Umbilical cord (tissue), 2 donors: ENCODE results near the gene ADAM12. TPM values are rescaled to one million over a fixed set of nuclear protein-coding genes. Genes with fewer than 3 reads are reported as not detected.

Experiments
- DNase-seq: peaks from one replicate; pipeline ENCODE4 v3.0.0-alpha.2; 2015; ENCODE audit warnings: low spot score
- total RNA-seq: library from RNA; depleted of rRNA; stranded (reverse); fragments of >200 nt; gene quantifications from one replicate; pipeline ENCODE4 v1.2.3, GENCODE V29; 2014; ENCODE audit warnings: low replicate concordance; ENCODE audit not compliant: insufficient read depth

The ADAM12 gene
- total RNA-seq, 1 donor from 2014 or later = 196 TPM

DNA sequence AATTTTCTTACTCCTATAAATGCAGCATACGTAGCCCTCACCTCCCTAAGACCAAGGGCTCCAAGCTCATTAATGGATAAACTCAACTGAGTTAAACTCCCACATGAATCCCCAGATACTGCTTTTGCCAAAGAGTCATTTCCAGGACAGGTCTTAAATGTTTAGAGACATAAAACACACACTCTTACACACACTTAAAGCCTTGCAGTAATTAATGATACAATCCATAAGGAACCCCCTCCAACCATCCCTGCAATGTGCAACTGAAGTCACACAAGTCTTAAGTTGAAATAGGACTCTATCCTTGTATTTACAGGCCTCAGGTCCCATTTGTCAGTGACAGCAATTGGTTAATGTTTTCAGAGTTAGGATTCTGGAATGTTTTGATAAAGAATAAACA is 297.8 kb downstream of the ADAM12 start:
- DNase-seq = peak; percentile 54

DNA sequence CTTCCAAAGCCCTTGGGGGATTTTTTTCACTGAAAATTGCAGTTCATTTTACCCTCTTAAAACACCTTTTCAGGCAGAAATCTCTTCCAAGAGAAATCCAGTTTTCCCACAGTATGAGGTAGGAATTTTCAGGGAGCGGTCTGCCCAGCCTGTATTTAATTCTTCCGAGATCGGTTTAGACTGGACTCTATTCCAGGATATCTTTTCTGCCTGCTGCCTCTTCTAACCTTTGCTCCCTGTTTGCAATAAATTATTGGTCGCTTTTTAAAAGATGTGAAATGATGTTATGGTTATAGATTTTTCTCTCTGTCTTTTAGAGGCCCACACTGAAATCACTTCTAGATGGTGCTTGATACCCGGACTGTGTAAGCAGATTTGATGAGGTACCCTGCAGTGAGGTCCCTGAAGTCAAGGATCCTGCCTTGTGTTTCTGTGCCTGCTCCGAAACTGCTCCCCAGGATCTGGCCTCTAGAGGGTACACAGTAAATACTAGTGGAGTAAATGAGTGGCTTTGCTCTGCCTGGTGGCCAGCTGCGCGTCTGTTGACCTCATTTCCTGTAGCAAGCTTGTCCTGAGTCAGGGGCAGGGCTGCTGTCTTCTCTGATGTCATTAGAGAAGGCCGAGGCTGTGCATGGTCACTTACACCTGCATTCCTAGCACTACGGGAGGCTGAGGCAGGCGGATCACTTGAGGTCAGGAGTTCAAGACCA is 300.3 kb downstream of the ADAM12 start:
- DNase-seq = no peak

DNA sequence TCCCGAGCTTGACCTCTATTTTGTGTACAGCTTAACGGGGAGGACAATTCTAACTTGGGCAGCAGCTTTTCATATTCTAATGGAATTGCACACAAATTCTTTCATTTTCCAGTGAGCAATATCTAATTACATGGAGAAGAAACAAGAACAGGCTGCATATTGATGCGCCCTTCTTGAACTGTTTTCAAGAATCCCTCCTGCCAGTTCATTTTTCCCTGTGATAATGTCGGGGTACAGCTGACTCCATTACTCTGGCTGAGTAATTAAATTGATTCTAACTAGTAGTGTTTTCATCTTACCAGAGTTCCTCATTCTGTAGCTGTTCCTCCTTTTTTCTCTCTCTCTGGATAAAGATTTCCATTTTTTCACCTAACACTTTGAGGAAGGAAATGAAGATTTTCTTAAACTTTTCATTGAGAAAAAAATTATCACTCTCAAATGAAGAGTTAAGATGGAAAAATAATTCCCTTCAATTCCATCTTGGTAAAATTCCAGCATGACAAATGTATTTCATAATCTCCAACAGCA is 301.1 kb downstream of the ADAM12 start:
- DNase-seq = no peak

DNA sequence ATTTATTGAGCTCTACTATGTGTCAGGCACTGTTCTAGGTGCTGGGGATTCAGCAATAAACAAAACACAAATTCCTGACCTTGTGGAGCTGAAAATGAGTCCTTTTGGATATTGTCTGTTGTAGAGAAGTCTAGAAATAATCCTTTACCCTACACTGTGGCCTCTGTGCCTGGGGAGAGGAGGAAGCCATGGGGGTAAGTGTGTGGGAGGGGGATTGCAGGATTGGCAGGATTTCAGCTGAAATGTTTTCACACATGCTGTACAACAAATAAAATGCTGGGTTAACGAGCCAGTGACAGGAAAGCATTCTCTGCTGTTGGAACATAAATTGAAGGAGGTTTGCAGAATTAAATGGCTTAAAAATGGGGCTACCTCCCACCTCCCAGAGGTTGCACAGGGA is 302.5 kb downstream of the ADAM12 start:
- DNase-seq = no peak

DNA sequence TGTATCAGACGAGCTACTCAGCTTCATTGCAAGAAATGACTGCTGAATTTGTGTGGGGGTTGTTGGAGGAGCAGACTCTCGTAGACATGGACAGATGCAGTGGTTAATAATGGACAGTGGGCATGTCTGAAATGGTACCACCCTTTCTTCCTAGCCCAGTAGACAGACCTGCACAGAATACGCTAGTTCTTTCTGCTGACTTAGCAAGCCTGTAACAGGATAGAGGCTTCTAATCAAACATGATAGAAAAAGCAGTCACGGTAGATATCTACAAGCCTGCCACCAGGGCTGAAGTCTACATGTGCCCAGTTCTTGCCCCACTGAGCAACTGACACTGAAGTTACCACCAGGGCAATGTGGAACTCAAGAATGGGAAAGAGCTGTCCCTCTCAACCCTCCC is 303.9 kb downstream of the ADAM12 start:
- DNase-seq = no peak

DNA sequence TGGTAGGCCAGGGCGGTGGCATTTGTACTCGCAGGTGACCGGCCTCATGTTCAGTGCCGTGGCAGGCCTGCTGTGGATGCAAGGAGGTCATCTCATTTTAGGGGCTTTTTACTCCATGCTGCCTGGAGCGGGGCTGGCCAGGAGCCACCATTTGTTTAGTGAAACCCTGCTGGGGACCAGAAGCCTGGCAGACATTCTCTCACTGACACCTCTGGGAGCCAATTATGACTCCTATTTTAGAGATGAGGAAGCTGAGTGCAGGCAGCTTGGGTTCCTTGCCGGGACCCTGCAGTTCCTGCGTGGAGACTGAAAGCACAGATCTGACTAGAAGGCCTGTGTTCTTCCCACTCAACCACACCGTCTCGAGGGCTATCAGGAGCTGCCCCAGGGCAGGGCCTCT is 305.3 kb downstream of the ADAM12 start:
- no peak for DNase-seq

DNA sequence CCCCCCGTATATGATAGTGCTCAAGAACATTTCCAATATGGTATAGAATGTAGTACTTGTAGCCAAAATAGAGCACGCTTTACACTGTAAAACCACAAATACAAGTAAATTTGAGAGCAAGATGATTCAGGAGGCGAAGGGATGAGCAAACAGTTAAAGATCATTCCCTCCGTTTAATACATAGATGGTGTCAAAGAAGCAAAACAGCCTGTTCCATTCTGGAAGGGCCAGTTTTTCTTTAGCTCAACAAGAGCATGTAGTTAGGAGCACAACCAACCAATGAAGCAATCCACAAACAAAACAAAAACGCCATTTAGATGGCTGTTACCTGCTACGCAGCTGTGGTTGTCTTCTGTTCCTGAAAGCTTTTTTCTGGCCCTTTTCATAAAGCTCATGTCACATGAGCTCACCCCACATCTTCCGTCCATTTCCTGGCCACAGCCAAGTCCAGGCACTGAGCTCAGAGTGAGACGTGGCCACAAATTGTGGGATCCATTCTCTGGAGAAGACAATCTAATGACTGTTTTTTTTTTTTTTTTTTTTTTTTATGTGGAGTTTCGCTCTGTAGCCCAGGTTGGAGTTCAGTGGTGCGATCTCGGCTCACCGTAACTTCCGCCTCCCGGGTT is 306.3 kb downstream of the ADAM12 start:
- DNase-seq = no peak

DNA sequence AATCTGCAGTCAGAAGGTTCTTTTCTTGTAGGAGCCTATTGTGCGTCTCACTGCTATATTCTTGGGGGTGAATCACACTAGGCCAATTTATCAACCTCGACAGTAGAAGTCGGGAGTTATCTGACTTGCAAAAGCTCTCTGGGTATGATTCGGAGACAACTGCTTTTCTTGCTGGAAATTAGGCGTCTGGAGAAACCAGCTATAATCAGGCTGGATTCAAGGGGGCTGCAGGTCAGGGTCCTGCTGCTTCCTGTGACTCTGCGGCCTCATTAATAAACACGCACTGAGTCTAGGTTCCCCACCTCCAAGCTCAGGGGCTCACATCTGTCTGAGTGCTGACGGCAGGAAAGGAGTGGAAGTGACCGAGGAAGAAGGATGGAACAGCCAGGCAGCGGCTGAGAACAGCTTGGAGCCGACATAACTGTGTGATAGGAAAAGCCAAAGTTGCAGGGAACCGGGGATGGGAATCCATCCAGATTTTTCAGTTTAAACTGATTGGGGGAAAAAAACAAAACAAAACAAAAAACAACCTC is 307.3 kb downstream of the ADAM12 start:
- peak; percentile 92 for DNase-seq

DNA sequence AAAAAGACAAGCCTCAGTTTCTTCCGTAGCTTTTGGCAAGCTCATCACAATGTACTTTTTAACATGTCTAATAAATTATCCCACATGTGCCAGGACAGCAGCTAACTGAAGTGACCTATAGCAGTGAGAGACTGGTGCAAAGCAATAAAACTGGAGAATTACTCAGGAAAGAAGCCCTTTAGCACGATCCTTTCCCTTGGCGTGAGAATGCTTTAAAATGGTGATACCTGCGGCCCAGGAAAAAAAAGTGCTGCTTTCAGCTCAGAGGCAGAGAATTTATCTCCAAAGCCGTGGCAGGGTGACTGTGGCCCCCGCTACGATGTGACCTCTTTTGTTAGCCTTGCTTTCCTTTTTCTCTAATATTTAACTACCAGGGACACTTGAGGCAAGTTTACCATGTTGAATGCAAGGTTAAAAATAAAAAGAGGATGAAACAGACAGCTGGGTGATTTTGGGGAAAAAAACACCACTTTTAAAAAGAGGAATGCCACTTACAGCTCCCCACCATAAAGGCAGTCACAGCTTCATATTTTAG is 307.9 kb downstream of the ADAM12 start:
- DNase-seq = no peak

DNA sequence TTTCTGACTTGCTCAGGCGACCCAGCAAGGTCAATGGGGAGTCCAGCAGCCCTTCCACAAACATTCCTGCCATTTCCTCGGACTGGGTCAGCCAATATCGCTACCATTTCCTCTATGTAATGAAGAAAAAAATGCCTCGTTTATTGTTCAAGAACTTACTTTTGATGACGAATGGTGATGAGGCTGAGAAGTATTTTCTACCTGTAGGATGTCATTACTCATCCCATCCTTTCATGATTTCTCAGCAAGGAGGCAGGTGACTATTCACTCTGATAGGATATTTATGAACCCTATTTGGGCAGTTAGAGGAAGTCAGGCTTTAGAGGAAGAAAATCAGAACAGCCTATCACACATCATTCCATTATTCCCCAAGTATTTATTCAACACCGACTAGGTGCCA is 313.3 kb downstream of the ADAM12 start:
- no peak for DNase-seq

DNA sequence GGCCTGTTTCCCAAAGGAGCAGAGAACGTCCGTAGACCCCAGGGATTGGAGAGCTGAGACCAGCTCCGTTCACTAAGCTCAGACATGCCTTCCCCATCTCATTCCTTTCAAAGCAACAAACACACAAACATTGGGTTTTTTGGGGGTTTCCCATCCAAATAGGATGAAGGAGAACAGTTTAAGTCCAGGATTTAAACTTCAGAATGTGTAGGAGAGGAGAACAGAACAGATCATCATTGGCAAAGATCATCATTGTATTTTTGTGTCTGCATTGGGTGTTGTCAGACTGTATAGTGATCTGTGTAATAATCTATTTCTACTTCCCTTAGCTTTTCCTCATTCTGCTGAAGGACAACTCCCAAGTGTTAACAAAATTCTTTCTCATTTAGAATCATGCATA is 314.0 kb downstream of the ADAM12 start:
- DNase-seq = no peak

DNA sequence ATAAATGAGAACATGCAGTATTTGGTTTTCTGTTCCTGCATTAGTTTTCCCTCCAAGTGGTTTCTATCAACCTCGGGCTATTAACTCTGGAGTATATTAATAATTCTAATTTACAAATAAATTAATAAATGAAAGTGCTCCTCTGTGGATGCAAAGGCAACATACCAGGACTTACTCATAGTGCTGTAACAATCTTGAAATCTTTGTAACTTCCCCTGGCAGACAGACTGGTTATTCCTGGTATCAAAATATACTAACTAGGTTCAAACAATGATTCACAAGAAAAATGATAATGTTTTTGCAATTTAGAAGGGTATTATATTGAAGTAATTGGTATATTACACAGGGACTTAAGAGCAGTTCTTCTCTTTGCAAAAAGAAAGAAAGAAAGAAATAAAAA is 314.7 kb downstream of the ADAM12 start:
- DNase-seq = no peak

DNA sequence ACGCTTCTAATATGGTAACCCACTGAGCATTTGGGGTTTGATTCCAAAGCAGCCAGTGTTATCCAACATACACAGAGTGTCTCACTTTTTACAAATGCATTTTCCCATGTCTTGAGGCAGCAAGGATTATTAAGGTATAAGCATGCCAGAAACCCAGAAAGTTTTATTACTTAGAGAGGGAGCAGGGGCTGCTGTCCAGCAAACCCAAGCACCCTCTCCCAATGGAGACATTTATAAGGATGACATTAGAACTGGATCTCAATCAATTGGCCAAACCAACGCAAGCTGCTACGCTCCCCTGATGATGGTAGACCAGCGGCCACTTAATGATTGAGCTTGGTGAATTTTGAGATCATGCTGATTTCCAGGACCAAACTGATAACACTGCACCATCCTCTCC is 315.7 kb downstream of the ADAM12 start:
- no peak for DNase-seq

DNA sequence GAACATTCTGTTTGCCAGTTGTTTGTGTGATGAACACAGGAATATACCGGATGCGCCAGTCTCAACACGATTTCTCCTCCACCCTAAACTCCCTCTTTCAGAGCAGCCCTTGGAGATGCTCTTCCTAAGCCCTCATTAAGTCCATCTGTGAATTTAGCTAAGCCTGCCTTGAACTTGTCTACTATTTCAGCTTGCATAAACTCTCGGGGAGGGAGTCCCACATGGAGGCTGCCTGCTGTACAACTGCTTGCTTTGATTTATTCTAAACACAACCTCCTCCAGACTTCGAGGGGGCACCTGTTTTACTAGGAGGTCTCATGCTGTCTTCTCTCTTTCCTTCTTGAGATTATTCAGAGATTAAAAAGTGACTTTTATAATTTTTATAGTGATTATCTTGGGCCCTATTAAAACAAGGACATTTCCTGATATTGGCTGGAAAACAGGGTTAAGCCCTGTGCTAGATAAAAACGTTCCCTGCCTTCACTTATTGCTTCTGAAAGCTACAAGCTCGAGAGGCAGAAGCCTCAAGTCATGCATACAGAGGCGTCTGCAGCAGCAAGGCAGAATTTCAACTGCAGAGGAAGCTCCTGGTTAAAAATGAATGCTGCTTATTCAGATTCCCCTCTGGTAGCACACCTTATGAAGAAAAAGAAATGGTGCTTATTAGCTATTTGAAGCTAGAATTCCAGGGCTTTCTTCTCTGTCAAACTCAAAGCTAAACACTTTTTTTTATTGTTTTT is 317.6 kb downstream of the ADAM12 start:
- peak; percentile 72 for DNase-seq

DNA sequence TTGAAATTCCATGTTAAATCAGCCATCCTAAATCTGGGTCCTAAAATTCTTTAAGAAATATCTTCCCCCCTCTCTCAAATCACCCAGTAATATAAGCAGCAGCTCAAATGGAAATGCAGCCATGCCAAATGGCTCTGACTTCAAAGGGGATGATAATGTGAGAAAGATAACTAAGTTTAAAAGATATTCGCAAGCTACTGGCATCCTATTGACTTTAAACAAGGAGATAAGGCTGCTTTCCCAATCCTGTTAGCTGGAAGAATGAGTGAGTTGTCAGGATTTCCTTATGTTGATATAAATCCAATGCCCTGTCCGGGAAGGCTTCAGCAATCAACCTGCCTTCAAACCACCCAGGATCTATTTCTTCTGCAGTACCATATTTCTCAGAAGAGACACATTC is 320.0 kb downstream of the ADAM12 start:
- peak; percentile 90 for DNase-seq

DNA sequence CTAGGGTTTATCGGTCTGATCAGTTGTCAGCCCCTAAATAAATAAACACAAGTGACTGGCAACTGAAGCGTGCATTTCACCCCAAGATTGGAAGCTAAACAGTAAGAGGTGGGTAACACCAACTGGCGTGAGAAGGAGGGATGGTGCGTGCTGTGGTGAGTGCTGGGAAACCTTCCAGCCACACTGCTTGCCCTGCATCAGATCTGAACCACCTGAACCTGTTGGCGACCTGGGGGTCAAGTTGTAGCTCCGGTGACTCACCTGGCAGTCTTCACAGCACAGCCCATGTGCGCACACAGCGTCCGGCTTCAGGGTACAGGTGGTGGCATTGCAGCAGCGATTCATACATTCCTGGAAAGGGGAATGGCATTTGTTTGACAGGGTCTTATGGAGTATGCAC is 321.8 kb downstream of the ADAM12 start:
- DNase-seq = no peak

DNA sequence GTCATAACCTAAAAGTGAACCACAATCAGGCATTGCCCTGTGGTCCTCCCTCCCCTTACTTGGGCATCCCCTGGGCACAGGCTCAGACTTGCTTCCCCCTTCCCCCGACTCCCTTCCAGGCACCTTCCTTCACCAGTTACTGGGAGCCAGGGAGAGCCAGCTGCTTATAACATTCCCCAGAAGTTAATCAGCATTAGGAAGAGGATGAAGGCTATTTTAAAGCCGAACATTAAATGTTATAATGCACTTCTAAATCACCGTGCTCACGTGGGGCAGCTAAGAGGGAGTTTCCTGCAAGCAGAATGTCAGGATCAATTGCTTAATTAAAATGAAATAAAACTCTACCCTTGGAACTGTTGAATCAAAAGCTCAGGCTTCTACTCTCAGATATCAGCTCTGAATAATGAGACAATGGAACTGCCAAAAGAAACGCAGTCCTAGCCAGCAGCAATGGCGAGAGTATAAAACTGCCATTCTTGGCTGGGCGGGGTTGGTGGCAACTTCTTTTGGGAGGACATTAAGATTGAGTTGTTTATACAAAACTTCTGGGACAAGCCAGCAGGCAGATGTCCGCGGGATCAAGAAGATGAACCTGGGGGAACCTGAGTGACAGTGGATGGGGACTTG is 322.4 kb downstream of the ADAM12 start:
- peak; percentile 49 for DNase-seq

DNA sequence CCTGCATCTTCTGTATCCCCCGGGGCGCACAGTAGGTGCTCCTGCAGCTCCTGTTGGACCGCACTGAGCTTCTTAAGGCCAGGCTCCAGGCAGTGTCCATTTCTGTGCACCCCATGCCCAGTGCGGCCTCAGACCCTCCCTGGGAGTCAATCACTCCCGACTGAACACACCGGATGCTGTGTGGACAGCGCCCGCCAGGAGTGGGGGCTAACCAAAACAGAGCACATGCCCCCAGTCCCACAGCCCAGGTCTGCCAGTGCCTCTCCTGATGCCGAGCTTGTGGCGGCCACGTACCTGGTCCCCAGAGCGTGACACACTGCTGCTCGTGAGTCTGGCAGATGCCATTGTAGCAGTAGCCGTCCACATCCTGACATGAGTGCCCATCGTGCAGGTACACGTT is 323.8 kb downstream of the ADAM12 start:
- DNase-seq = no peak

DNA sequence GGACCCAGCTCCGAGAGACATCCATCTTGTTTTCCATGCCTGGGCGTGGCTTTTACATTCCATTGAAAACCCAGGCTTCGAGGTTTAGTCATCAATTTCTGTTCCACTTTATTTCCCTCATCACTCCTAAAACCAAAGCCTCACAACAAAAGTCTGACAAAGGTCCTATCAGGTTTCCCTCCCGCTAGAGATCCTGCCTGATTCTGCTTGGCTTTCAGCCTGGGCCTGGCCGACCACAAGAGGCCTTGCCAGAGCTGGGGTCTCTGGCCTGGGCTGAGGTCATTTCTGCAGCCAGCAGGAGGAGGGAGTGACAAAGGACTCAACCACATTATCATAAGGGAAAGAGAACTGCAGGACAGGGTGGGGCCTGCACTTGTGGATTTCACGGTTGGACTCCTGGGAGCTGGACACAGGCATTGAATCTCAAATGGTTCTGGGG is 324.9 kb downstream of the ADAM12 start:
- peak; percentile 68 for DNase-seq

DNA sequence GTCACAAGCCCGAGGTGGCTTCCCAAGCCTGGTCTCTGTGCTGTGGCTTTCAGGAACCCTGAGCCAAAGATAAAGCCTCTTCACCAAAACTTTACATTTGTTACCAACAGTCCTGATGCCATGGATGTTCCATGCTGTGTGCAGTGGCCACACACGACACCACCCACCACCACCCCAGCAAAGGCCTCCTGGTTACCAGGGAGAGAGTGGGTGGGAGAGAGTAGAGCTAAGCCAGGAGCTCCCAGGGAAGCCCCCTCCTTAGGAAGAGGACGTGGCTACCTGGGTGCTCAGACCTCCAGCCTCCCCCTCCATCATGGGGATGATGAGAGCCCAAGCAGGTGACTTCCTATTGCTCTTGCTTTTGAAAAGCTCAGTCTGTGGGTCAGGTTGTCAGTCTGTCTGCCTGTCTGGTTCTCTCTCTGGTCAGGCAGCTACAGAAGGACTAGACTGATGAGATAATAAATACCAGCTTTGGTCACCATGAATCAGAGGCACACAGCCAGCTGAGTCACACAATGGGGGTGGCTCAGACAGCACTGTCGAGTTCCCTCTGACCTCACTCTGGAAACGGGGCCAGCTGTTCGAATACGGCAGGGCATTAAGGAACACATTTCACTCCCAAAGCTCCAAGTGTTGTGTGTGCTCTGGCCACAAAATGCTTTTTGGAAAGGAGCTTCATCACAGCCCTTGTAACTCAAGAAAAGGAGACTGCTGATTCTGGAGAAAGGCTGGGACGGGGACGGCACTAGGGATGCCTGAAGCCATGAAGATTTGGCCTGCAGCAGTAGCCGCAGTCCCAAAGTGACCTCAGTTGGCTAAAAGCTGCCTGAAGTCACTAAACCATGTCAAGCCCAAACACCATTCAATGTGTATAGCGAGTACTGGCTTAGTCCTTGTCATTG is 325.9 kb downstream of the ADAM12 start:
- peak; percentile 97 for DNase-seq

DNA sequence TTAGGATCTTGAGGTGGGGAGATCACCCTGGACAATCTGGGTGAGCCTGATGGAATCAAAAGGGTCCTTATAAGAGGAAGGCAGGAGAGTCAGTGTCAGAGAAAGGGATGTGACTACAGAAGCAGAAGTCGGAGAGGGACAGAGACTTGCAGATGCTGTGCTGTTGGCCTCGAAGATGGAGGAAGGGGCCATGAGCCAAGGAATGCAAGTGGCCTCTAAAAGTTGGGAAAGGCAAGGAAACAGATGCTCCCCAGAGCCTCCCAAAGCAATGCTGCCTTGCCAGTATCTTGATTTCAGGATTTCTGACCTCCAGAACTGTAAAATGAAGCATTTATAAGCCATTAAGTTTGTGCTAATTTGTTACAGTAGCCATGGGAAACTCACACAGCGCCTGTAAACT is 326.8 kb downstream of the ADAM12 start:
- no peak for DNase-seq
